ENCODE data around the gene HBE1. TPM values are rescaled to one million over a fixed set of nuclear protein-coding genes. Genes with fewer than 3 reads are reported as not detected.

HBE1 gene
- total and polyA plus RNA-seq, 2 of the 4 experiments (the other 2 are of a cell fraction): 3.2 to 12.7 TPM

GRCh38 chr11:5251746-5252145 is 18.0 kb downstream of the HBE1 start:
- TF ChIP-seq RFX5 (IDR thresholded peaks at IDR 0.05; ENCODE audit: low read depth, low read length): no peak
- no peak for TF ChIP-seq RCOR1 (IDR thresholded peaks at IDR 0.05; ENCODE audit: insufficient replicate concordance, low read length)
- TF ChIP-seq, protein P1, sequence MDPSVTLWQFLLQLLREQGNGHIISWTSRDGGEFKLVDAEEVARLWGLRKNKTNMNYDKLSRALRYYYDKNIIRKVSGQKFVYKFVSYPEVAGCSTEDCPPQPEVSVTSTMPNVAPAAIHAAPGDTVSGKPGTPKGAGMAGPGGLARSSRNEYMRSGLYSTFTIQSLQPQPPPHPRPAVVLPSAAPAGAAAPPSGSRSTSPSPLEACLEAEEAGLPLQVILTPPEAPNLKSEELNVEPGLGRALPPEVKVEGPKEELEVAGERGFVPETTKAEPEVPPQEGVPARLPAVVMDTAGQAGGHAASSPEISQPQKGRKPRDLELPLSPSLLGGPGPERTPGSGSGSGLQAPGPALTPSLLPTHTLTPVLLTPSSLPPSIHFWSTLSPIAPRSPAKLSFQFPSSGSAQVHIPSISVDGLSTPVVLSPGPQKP (IDR thresholded peaks at IDR 0.05; ENCODE audit: borderline replicate concordance, low read depth, low read length): no peak
- no peak for TF ChIP-seq NFE2L2 (IDR thresholded peaks at IDR 0.05; ENCODE audit: low read depth, low read length)
- TF ChIP-seq SMC3 (IDR thresholded peaks at IDR 0.05; ENCODE audit: low read depth, low read length): no peak
- TF ChIP-seq POLR2A (IDR thresholded peaks at IDR 0.05; ENCODE audit: low read depth, low read length): no peak
- no peak for TF ChIP-seq BHLHE40 (IDR thresholded peaks at IDR 0.05; ENCODE audit: low read depth, low read length)
- TF ChIP-seq, protein P2, sequence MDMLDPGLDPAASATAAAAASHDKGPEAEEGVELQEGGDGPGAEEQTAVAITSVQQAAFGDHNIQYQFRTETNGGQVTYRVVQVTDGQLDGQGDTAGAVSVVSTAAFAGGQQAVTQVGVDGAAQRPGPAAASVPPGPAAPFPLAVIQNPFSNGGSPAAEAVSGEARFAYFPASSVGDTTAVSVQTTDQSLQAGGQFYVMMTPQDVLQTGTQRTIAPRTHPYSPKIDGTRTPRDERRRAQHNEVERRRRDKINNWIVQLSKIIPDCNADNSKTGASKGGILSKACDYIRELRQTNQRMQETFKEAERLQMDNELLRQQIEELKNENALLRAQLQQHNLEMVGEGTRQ (IDR thresholded peaks at IDR 0.05; ENCODE audit: low read depth, low read length): no peak
- no peak for TF ChIP-seq MXI1 (IDR thresholded peaks at IDR 0.05; ENCODE audit: borderline replicate concordance, low read depth, low read length)
- TF ChIP-seq, protein P3, sequence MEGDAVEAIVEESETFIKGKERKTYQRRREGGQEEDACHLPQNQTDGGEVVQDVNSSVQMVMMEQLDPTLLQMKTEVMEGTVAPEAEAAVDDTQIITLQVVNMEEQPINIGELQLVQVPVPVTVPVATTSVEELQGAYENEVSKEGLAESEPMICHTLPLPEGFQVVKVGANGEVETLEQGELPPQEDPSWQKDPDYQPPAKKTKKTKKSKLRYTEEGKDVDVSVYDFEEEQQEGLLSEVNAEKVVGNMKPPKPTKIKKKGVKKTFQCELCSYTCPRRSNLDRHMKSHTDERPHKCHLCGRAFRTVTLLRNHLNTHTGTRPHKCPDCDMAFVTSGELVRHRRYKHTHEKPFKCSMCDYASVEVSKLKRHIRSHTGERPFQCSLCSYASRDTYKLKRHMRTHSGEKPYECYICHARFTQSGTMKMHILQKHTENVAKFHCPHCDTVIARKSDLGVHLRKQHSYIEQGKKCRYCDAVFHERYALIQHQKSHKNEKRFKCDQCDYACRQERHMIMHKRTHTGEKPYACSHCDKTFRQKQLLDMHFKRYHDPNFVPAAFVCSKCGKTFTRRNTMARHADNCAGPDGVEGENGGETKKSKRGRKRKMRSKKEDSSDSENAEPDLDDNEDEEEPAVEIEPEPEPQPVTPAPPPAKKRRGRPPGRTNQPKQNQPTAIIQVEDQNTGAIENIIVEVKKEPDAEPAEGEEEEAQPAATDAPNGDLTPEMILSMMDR (conservative IDR thresholded peaks at IDR 0.05; ENCODE audit: low read depth, low read length): no peak
- TF ChIP-seq CEBPB (IDR thresholded peaks at IDR 0.05; ENCODE audit: low read depth, low read length): no peak
- ATAC-seq (ENCODE audit: low read depth) (no peak), DNase-seq (no peak)
- Histone ChIP-seq H3K4me2 (ENCODE audit: low read depth, low read length) (no peak overlapping the region), H3K56ac (ENCODE audit: extremely low read depth, insufficient read depth, low read length) (no peak overlapping the region), H4K91ac (ENCODE audit: insufficient read depth, low read depth, low read length) (no peak overlapping the region), H3K79me1 (ENCODE audit: low read depth in 1 of 2, low read length in 2 of 2) (no peaks in the 10 kb centered on the region), H3K9ac (ENCODE audit: low read depth, low read length) (no peak overlapping the region), H2BK20ac (ENCODE audit: low read depth, low read length) (no peak overlapping the region), H3K27ac (ENCODE audit: insufficient read depth, low read length) (no peak overlapping the region), H3K4me3 (ENCODE audit: insufficient read depth, low read depth, low read length) (no peak overlapping the region), H3K27me3 (ENCODE audit: control insufficient read depth, insufficient read depth, low read length) (no peaks in the 10 kb centered on the region), H2BK120ac (ENCODE audit: low read depth, low read length) (no peak overlapping the region), H3K18ac (ENCODE audit: low read depth, low read length) (no peak overlapping the region), H3K23ac (ENCODE audit: low read depth, low read length) (no peak overlapping the region), H3K4ac (ENCODE audit: low read depth, low read length) (no peak overlapping the region), H3K9me1 (ENCODE audit: insufficient read depth, low read length) (peaks cover 2% of the 10 kb centered on the region; the same call in 1 of the 2 replicates), H3K14ac (replicated peaks; ENCODE audit: low read depth, low read length) (no peak overlapping the region), H2BK15ac (ENCODE audit: low read depth, low read length) (no peak overlapping the region), H2BK5ac (ENCODE audit: low read depth, low read length, poor library complexity, severe bottlenecking) (no peak overlapping the region), H3K4me1 (ENCODE audit: control insufficient read depth, insufficient read depth, low read length) (no peaks in the 10 kb centered on the region), H2AK5ac (ENCODE audit: low read depth, low read length) (no peak overlapping the region), H3K36me3 (ENCODE audit: control insufficient read depth, insufficient read depth, low read length) (no peaks in the 10 kb centered on the region), H2AK9ac (replicated peaks; ENCODE audit: low read depth, low read length, poor library complexity) (no peak overlapping the region), H4K8ac (ENCODE audit: low read depth in 2 of 2, low read length in 2 of 2) (no peak overlapping the region), H4K20me1 (ENCODE audit: insufficient read depth, low read length) (no peaks in the 10 kb centered on the region), H2AFZ (replicated peaks; ENCODE audit: low read length, poor library complexity) (no peak overlapping the region), H3K9me3 (ENCODE audit: control insufficient read depth, insufficient read depth, low read length) (no peaks in the 10 kb centered on the region), H4K5ac (ENCODE audit: low read depth, low read length) (no peak overlapping the region)
- intact Hi-C loops (cut with micrococcal nuclease): no loop called here
- BruUV-seq (replicated peaks): no TSS peak
- in situ Hi-C loops (cut with MboI; ENCODE audit: low sequenced_read_pairs): no loop called here
- dilution Hi-C loops (cut with HindIII; ENCODE audit: low sequenced_read_pairs, unreplicated experiment): no loop called here
- ChIA-PET CTCF (no interaction called here), POLR2A (ENCODE audit: unreplicated experiment) (no interaction called here)
- WGBS, 2 experiments (ENCODE audit: extremely low coverage in 2 of 2, insufficient read length in 1 of 2): no CpG with 5 or more reads among the region's 2 CpGs
